ENCODE data around the gene TJP1. TPM values are rescaled to one million over a fixed set of nuclear protein-coding genes. Genes with fewer than 3 reads are reported as not detected.
A peak's percentile ranks its signal among the peaks of the same experiment; 100 is the strongest.

TJP1 gene
- total and polyA plus RNA-seq, 2 of the 8 experiments (the other 6 are each of a cell fraction or from before 2014, with no cell fraction given) = 46.3 to 138 TPM

DNA sequence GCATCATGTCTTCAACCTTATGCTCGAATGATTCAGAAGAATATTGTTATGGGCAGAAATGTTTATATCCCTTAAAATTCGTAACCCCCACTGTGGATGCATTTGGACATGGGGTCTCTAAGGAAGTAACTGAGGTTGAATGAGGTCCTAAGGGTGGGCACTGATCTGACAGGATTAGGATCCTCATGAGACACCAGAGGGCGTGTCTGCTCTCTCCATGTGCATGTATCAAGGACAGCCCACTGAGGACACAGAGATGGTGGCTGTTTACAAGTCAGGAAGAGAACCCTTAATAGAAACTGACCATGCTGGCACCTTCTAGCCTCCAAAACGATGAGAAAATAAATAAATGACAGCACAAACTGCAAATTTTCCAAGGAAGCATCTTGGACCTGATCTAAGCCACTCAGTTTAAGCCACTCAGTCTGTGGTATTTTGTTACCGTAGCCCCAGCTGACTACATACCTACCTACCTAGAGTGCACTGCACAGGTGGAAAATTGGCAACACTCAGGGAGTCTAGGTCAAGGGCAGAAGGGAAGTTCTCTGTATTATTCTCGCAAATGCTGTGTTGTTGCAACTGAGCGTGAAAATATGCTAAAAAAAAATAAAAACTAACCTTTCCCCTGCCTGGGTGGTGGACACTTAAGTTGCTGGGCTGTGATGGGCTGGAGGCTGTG is 126.6 kb downstream of the TJP1 start:
- Histone ChIP-seq H3K27ac (ENCODE audit: low read depth, low read length) (no peak overlapping the region), H3K18ac (ENCODE audit: extremely low read depth, low read length) (no peak overlapping the region), H2AK5ac (ENCODE audit: low read depth, low read length) (no peak overlapping the region), H2BK15ac (ENCODE audit: low read length) (no peak overlapping the region), H3K14ac (ENCODE audit: insufficient read length) (no peak overlapping the region), H2BK12ac (ENCODE audit: low read depth, low read length) (no peak overlapping the region), H3K4me2 (ENCODE audit: insufficient read depth in 1 of 2, low read depth in 2 of 2, low read length in 2 of 2) (no peak overlapping the region), H3K9ac (replicated peaks in 1 of 4; ENCODE audit: extremely low read depth in 1 of 4, low read depth in 3 of 4, low read length in 3 of 4) (no peak overlapping the region), H2BK5ac (ENCODE audit: low read depth, low read length) (no peak overlapping the region), H4K91ac (replicated peaks; ENCODE audit: insufficient read length, low read length) (no peak overlapping the region), H2BK20ac (ENCODE audit: low read length) (no peak overlapping the region), H3K79me2 (ENCODE audit: control insufficient read depth in 1 of 2, insufficient read depth in 2 of 2, low read length in 2 of 2) (no peaks in the 10 kb centered on the region), H4K20me1 (replicated peaks in 1 of 2; ENCODE audit: control insufficient read depth in 1 of 2, insufficient read depth in 2 of 2, low read length in 2 of 2) (peaks cover 2 to 3% of the 10 kb centered on the region in 2 experiments), H3K27me3 (replicated peaks in 1 of 4; ENCODE audit: control insufficient read depth in 3 of 4, extremely low read depth in 1 of 4, insufficient read depth in 3 of 4, low read length in 3 of 4) (no peaks in the 10 kb centered on the region), H3K4ac (replicated peaks; ENCODE audit: insufficient read length, low read depth, low read length) (no peak overlapping the region), H3K4me1 (replicated peaks in 1 of 4; ENCODE audit: control insufficient read depth in 3 of 4, insufficient read depth in 4 of 4, low read length in 3 of 4) (peaks cover 0 to 2% (median 0%) of the 10 kb centered on the region in 4 experiments; a peak in 2 of 7 replicates), H3K23me2 (ENCODE audit: low read depth, low read length) (no peaks in the 10 kb centered on the region), H3K56ac (replicated peaks; ENCODE audit: insufficient read length, low read depth, low read length) (no peak overlapping the region), H3K23ac (ENCODE audit: insufficient read length) (no peak overlapping the region), H3K79me1 (ENCODE audit: low read depth, low read length) (no peaks in the 10 kb centered on the region), H3K36me3 (ENCODE audit: control insufficient read depth in 2 of 4, insufficient read depth in 4 of 4, low read length in 3 of 4) (peaks cover 0 to 8% (median 2%) of the 10 kb centered on the region in 4 experiments; a peak in 4 of 8 replicates), H3K9me3 (ENCODE audit: insufficient read depth in 2 of 2, low read depth in 1 of 2, low read length in 1 of 2) (no peaks in the 10 kb centered on the region), H2BK120ac (replicated peaks; ENCODE audit: low read depth, low read length) (no peak overlapping the region), H4K5ac (ENCODE audit: insufficient read length, low read depth, low read length) (no peak overlapping the region), H3K4me3 (ENCODE audit: extremely low read depth in 1 of 4, insufficient read depth in 2 of 4, low read depth in 3 of 4, low read length in 4 of 4) (no peak overlapping the region), H2AFZ (ENCODE audit: low read length) (no peak overlapping the region), H4K8ac (ENCODE audit: extremely low read depth, insufficient read depth, low read length) (no peak overlapping the region)
- DNase-seq (ENCODE audit: low read depth in 1 of 2, low spot score in 2 of 2) = no peak
- WGBS, 2 experiments (ENCODE audit: extremely low coverage in 1 of 2, insufficient coverage in 1 of 2, insufficient read length in 1 of 2, insufficient replicate concordance in 2 of 2, low coverage in 1 of 2, low lambda C conversion rate in 2 of 2, missing lambda C conversion rate in 1 of 2) = 82% methylated on average over 7 of the region's 7 CpGs; no CpG with 5 or more reads in 1 of the 2 experiments
- ChIA-PET CTCF (ENCODE audit: partially characterized antibody) (interaction anchor here (0.8 to 2.2 kb wide), 5 partner anchors 9 to 243 kb away, joined by 3 to 9 read pairs (median 3); no protein-coding TSS in a partner anchor), POLR2A (ENCODE audit: partially characterized antibody) (no interaction called here)
- peak; percentile 65 for FAIRE-seq
- TF ChIP-seq SP2 (IDR thresholded peaks at IDR 0.05; ENCODE audit: low read length) (no peak), TEAD4 (IDR thresholded peaks at IDR 0.05; ENCODE audit: low read depth, low read length) (no peak), CBX5 (IDR thresholded peaks at IDR 0.05; ENCODE audit: low read depth, low read length) (no peak), SP4 (IDR thresholded peaks at IDR 0.05; ENCODE audit: low read length) (no peak), SUZ12 (IDR thresholded peaks at IDR 0.05; ENCODE audit: low read length) (no peak), RAD21 (IDR thresholded peaks at IDR 0.05 in 1 of 2, conservative IDR thresholded peaks at IDR 0.05 in 1 of 2; ENCODE audit: low read depth in 2 of 2, low read length in 2 of 2) (peak; percentile 58 to 75; a peak in 3 of 4 replicates)
- TF ChIP-seq, protein P1, sequence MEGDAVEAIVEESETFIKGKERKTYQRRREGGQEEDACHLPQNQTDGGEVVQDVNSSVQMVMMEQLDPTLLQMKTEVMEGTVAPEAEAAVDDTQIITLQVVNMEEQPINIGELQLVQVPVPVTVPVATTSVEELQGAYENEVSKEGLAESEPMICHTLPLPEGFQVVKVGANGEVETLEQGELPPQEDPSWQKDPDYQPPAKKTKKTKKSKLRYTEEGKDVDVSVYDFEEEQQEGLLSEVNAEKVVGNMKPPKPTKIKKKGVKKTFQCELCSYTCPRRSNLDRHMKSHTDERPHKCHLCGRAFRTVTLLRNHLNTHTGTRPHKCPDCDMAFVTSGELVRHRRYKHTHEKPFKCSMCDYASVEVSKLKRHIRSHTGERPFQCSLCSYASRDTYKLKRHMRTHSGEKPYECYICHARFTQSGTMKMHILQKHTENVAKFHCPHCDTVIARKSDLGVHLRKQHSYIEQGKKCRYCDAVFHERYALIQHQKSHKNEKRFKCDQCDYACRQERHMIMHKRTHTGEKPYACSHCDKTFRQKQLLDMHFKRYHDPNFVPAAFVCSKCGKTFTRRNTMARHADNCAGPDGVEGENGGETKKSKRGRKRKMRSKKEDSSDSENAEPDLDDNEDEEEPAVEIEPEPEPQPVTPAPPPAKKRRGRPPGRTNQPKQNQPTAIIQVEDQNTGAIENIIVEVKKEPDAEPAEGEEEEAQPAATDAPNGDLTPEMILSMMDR (IDR thresholded peaks at IDR 0.05; ENCODE audit: control extremely low read depth in 1 of 3, insufficient read depth in 1 of 3, low read depth in 1 of 3, low read length in 3 of 3) = peak; percentile 35 to 52 (median 50)
